GM13977 (cell line): Measurements from ENCODE around the gene GMPPA.

ENCODE experiments used
- DNase-seq: peaks from one replicate; pipeline ENCODE4 v3.0.0; 2012; ENCODE audit warnings: low spot score
- in situ Hi-C: fragments of 300-500 bp; cut with MboI; formaldehyde crosslinking; loops from one replicate; pipeline ENCODE4 v1.12.0; 2022; ENCODE audit warnings: low sequenced_read_pairs, low pct_unique_long_range_greater_than_20kb, mixed read lengths, inconsistent platforms; ENCODE audit not compliant: unreplicated experiment
- TF ChIP-seq, protein P1 (sequence below): IDR thresholded peaks from 2 replicates; pipeline ENCODE4 v1.5.1; 2012; ENCODE audit warnings: mild to moderate bottlenecking, control low read depth; ENCODE audit not compliant: insufficient read depth; ENCODE audit errors: extremely low read depth, missing control alignments

The GMPPA gene

GRCh38 chr2:219513787-219514186, 15.1 kb downstream of the GMPPA start:
- TF ChIP-seq, protein P1, sequence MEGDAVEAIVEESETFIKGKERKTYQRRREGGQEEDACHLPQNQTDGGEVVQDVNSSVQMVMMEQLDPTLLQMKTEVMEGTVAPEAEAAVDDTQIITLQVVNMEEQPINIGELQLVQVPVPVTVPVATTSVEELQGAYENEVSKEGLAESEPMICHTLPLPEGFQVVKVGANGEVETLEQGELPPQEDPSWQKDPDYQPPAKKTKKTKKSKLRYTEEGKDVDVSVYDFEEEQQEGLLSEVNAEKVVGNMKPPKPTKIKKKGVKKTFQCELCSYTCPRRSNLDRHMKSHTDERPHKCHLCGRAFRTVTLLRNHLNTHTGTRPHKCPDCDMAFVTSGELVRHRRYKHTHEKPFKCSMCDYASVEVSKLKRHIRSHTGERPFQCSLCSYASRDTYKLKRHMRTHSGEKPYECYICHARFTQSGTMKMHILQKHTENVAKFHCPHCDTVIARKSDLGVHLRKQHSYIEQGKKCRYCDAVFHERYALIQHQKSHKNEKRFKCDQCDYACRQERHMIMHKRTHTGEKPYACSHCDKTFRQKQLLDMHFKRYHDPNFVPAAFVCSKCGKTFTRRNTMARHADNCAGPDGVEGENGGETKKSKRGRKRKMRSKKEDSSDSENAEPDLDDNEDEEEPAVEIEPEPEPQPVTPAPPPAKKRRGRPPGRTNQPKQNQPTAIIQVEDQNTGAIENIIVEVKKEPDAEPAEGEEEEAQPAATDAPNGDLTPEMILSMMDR = no peak
- in situ Hi-C loops = no loop called here
- no peak for DNase-seq

GRCh38 chr2:219514196-219514761, 15.6 kb downstream of the GMPPA start, which contains the start of gene ASIC4:
TSS of gene ASIC4 (plus strand) at chr2:219514482. CDS start at chr2:219514725, 243 bp downstream.
- in situ Hi-C loops = no loop called here
- DNase-seq = no peak
- TF ChIP-seq, protein P1 = no peak

DNA sequence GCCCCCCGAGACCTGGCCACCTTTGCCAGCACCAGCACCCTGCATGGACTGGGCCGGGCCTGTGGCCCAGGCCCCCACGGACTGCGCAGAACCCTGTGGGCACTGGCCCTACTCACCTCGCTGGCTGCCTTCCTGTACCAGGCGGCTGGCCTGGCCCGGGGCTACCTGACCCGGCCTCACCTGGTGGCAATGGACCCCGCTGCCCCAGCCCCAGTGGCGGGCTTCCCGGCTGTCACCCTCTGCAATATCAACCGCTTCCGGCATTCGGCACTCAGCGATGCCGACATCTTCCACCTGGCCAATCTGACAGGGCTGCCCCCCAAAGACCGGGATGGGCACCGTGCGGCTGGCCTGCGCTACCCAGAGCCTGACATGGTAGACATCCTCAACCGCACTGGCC, 16.1 kb downstream of the GMPPA start:
- in situ Hi-C loops = no loop called here
- TF ChIP-seq, protein P1 = no peak

DNA sequence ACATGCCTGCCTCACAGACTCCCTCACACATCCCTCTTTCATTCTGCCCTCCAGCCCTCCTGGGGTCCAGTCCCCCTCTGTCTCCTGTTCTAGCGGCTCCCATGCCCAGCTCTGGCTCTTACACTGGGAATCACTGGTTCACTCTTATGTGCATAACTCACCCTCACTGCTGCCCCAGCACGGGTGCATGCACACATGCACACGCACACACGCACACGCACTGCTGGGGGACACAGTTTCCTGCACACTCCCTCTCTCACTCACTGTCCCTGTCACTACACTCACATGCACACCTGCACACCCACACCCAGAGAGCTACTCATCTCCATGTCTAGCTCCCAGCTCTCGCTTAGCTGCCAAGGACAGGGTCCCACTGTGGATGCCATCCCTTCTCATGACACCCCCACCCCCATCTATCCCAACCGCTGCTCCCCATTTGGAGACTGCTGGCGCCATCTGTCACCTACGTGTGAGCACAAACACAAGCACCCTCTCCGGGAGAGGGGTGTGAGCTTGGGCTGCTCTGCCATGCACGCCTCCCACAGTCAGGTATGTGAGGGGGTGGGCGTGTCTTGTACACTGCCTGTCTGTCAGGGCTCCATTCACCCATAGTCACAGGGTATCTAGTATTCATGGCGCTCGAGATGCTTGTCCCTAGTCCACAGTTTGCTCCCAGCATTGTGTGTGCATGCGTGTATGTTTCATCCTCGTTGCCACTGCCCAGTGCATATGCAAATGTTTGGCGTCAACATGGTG, 17.4 kb downstream of the GMPPA start:
- in situ Hi-C loops = no loop called here

More for the DNA sequence above, 16.1 kb downstream of the GMPPA start:
- no peak for DNase-seq

DNA sequence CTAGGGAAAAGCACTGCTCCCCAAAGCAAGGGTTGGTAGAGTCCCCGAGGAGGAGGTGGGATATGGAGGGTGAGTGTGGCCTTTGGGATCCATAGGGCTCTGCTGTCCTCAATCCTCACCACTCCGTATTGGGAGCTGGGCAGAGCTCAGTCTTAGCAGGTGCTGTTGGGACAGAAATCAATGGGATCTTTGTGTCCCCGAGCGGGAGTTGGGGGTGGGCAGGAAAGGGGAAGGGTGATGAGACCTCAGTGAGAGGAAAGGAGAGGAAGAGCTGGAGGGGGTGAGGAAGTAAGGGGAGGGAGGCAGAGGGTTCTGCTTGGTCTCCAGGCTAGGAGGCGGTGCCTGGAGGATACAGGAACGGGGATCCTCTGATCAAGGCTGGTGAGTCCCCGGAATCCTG, 18.2 kb downstream of the GMPPA start:
- TF ChIP-seq, protein P1 = no peak
- in situ Hi-C loops = no loop called here
- DNase-seq = no peak

More for the DNA sequence above, 17.4 kb downstream of the GMPPA start:
- TF ChIP-seq, protein P1 = no peak
- no peak for DNase-seq

- in situ Hi-C loops = no loop called here
- TF ChIP-seq, protein P1 = no peak
- DNase-seq = no peak
Observed at GRCh38 chr2:219517954-219518778, 19.5 kb downstream of the GMPPA start.
